IPS DF 19.7 (cell line): ENCODE measurements around the gene ARL2BP.
A peak's percentile ranks its signal among the peaks of the same experiment; 100 is the strongest.
"Not testable (repeated sequence)": the region's sequence is repeated elsewhere in the genome, so short reads cannot be mapped to it uniquely, and the experiment has no call there.

Experiments
- DNase-seq: peaks from one replicate; pipeline ENCODE4 v3.0.0-alpha.2; 2013; ENCODE audit warnings: low read depth, low spot score

Gene ARL2BP

GRCh38 chr16:57244767-57245471 is at the start of gene ARL2BP:
Gene ARL2BP (plus strand): TSS chr16:57245259. CDS start chr16:57245368, 109 bp downstream.
- DNase-seq, result peak; percentile 86

GRCh38 chr16:57196286-57196685 is 48.8 kb upstream of the ARL2BP start:
- no peak for DNase-seq

GRCh38 chr16:57196753-57197152 is 48.3 kb upstream of the ARL2BP start:
- no peak for DNase-seq

- not testable (repeated sequence) for DNase-seq
Observed at GRCh38 chr16:57200321-57200720, 44.7 kb upstream of the ARL2BP start.

GRCh38 chr16:57200926-57201325 is 44.1 kb upstream of the ARL2BP start:
- not testable (repeated sequence) for DNase-seq

- no peak for DNase-seq
Observed at GRCh38 chr16:57202095-57202886, 42.8 kb upstream of the ARL2BP start.

- no peak for DNase-seq
Observed at GRCh38 chr16:57203451-57203850, 41.6 kb upstream of the ARL2BP start.

- DNase-seq, result no peak
Observed at GRCh38 chr16:57204675-57205074, 40.4 kb upstream of the ARL2BP start.

- no peak for DNase-seq
Observed at GRCh38 chr16:57208926-57209325, 36.1 kb upstream of the ARL2BP start.

- DNase-seq, result no peak
Observed at GRCh38 chr16:57209780-57210179, 35.3 kb upstream of the ARL2BP start.

GRCh38 chr16:57213462-57213861 is 31.6 kb upstream of the ARL2BP start:
- DNase-seq, result no peak

- DNase-seq, result no peak
Observed at GRCh38 chr16:57216968-57217367, 28.1 kb upstream of the ARL2BP start.

GRCh38 chr16:57223057-57223456 is 22.0 kb upstream of the ARL2BP start:
- no peak for DNase-seq

GRCh38 chr16:57224651-57225335 is 20.3 kb upstream of the ARL2BP start:
- no peak for DNase-seq

- DNase-seq, result no peak
Observed at GRCh38 chr16:57225978-57226377, 19.1 kb upstream of the ARL2BP start.

- DNase-seq, result no peak
Observed at GRCh38 chr16:57226701-57227621, 18.1 kb upstream of the ARL2BP start.

GRCh38 chr16:57229079-57229478 is 16.0 kb upstream of the ARL2BP start:
- no peak for DNase-seq

GRCh38 chr16:57231821-57232350 is 13.2 kb upstream of the ARL2BP start:
- DNase-seq, result no peak

- DNase-seq, result no peak
Observed at GRCh38 chr16:57233944-57234706, 10.9 kb upstream of the ARL2BP start.

GRCh38 chr16:57234707-57235092 is 10.4 kb upstream of the ARL2BP start:
- DNase-seq, result no peak
